Gastrocnemius medialis (tissue), 4 donors: ENCODE measurements around the gene OR51V1. TPM values are rescaled to one million over a fixed set of nuclear protein-coding genes. Genes with fewer than 3 reads are reported as not detected.

Source experiments
- ATAC-seq, 2 donors: fragments of 150-250 bp; one replicate each; pipeline ENCODE4 v1.9.1; 2016
- DNase-seq, 2 donors: peaks; one replicate each; pipeline ENCODE4 v3.0.0-alpha.2; 2019
- H3K27ac ChIP-seq, 4 donors: fragments of 200-600 bp; sonication (generic); 1 replicate in 1 of 4; 2 replicates in 3 of 4; pipeline ENCODE4 v1.5.1; 2016 to 2018; ENCODE audit warnings: mild to moderate bottlenecking in 2 of 4, moderate library complexity in 1 of 4
- H3K27me3 ChIP-seq, 3 donors: fragments of 200-600 bp; sonication (generic) in 2 of 3; 1 replicate in 1 of 3; 2 replicates in 2 of 3; pipeline versions ENCODE4 v1.5.1 to v1.6.0; 2016 to 2019; ENCODE audit warnings: mild to moderate bottlenecking in 1 of 3, moderate library complexity in 1 of 3
- H3K36me3 ChIP-seq, 2 donors: fragments of 200-600 bp; sonication (generic) in 1 of 2; one replicate each; pipeline ENCODE4 v1.5.1; 2017 to 2018
- H3K4me1 ChIP-seq, 2 donors: fragments of 200-600 bp; sonication (generic) in 1 of 2; one replicate each; pipeline ENCODE4 v1.5.1; 2016 to 2017; ENCODE audit warnings: mild to moderate bottlenecking in 2 of 2
- H3K4me3 ChIP-seq, 4 donors: fragments of 200-600 bp; sonication (generic) in 3 of 4; 1 replicate in 1 of 4; 2 replicates in 3 of 4; pipeline ENCODE4 v1.5.1; 2016 to 2019; ENCODE audit warnings: mild to moderate bottlenecking in 2 of 4
- H3K9me3 ChIP-seq, 3 donors: fragments of 200-600 bp; sonication (generic) in 2 of 3; 1 replicate in 1 of 3; 2 replicates in 2 of 3; pipeline ENCODE4 v1.5.1; 2016 to 2019
- POLR2A ChIP-seq, 2 donors: fragments of 450-650 bp; IDR thresholded peaks; one replicate each; pipeline ENCODE4 v1.6.1; 2017; ENCODE audit warnings: antibody characterized with exemption in 2 of 2, mild to moderate bottlenecking in 2 of 2, moderate library complexity in 2 of 2
- in situ Hi-C, 4 donors: fragments of 200-750 bp; cut with MboI; loops; one replicate each; pipeline versions ENCODE4 v1.15.0 to v1.8.0; 2017; ENCODE audit warnings: low sequenced_read_pairs in 4 of 4
- intact Hi-C: fragments of 100-400 bp; cut with DNase I; formaldehyde crosslinking; loops from one replicate; pipeline ENCODE4 v1.15.1; 2023; ENCODE audit warnings: low total_unique reads
- total RNA-seq, 4 donors: library from RNA; depleted of rRNA; stranded (reverse); fragments of >200 nt; gene quantifications; one replicate each; pipeline versions ENCODE4 v1.1.0 to v1.2.3, GENCODE V29; 2016
- TF ChIP-seq, protein P1 (sequence below), 5 experiments: fragments of 450-650 bp in 3 of 5; fragments of 200-600 bp in 2 of 5; sonication (generic) in 2 of 5; IDR thresholded peaks in 4 of 5; conservative IDR thresholded peaks in 1 of 5; 1 replicate in 4 of 5; 2 replicates in 1 of 5; pipeline ENCODE4 v1.5.1; 2016 to 2019; ENCODE audit warnings: antibody characterized with exemption in 5 of 5, mild to moderate bottlenecking in 3 of 5, moderate library complexity in 3 of 5

OR51V1 gene
- total RNA-seq, 4 donors from 2014 or later: not detected

DNA sequence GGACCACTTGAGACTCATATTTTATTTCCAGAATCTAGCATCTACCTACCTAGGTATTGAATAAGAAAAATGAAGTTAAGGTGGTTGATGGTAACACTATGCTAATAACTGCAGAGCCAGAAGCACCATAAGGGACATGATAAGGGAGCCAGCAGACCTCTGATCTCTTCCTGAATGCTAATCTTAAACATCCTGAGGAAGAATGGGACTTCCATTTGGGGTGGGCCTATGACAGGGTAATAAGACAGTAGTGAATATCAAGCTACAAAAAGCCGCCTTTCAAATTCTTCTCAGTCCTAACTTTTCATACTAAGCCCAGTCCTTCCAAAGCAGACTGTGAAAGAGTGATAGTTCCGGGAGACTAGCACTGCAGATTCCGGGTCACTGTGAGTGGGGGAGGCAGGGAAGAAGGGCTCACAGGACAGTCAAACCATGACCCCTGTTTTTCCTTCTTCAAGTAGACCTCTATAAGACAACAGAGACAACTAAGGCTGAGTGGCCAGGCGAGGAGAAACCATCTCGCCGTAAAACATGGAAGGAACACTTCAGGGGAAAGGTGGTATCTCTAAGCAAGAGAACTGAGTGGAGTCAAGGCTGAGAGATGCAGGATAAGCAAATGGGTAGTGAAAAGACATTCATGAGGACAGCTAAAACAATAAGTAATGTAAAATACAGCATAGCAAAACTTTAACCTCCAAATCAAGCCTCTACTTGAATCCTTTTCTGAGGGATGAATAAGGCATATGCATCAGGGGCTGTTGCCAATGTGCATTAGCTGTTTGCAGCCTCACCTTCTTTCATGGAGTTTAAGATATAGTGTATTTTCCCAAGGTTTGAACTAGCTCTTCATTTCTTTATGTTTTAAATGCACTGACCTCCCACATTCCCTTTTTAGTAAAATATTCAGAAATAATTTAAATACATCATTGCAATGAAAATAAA is 24.3 kb upstream of the OR51V1 start:
- Histone ChIP-seq H3K27me3 (no peaks in the 10 kb centered on the region), H3K36me3 (no peaks in the 10 kb centered on the region), H3K4me1 (no peaks in the 10 kb centered on the region), H3K4me3 (no peak overlapping the region), H3K27ac (no peak overlapping the region), H3K9me3 (no peaks in the 10 kb centered on the region)
- in situ Hi-C loops (no loop called here), intact Hi-C loops (no loop called here)
- no peak for ATAC-seq
- DNase-seq: no peak
- no peak for TF ChIP-seq POLR2A (IDR thresholded peaks at IDR 0.05)
- TF ChIP-seq, protein P1, sequence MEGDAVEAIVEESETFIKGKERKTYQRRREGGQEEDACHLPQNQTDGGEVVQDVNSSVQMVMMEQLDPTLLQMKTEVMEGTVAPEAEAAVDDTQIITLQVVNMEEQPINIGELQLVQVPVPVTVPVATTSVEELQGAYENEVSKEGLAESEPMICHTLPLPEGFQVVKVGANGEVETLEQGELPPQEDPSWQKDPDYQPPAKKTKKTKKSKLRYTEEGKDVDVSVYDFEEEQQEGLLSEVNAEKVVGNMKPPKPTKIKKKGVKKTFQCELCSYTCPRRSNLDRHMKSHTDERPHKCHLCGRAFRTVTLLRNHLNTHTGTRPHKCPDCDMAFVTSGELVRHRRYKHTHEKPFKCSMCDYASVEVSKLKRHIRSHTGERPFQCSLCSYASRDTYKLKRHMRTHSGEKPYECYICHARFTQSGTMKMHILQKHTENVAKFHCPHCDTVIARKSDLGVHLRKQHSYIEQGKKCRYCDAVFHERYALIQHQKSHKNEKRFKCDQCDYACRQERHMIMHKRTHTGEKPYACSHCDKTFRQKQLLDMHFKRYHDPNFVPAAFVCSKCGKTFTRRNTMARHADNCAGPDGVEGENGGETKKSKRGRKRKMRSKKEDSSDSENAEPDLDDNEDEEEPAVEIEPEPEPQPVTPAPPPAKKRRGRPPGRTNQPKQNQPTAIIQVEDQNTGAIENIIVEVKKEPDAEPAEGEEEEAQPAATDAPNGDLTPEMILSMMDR (IDR thresholded peaks at IDR 0.05 in 4 of 5, conservative IDR thresholded peaks at IDR 0.05 in 1 of 5): no peak

DNA sequence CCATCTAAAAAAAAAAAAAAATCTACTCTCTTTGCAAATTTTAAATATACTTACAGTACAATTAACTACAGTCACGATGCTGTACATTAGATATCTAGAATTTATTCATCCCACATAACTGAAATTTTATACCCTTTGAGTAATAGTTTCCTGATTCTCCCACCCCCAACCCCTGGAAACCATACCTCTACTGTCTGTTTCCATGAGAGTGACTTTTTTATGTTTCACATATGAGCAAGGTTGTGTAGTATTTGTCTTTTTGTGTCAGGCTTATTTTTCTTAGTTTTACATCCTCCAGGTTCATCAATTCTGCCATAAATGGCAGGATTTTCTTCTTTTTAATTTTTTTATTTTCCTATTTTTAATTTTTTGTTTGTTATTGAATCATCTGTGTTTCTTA is 23.2 kb upstream of the OR51V1 start:
- H3K4me1 ChIP-seq: no peaks in the 10 kb centered on the region
- no peak for DNase-seq
- no peaks in the 10 kb centered on the region for H3K9me3 ChIP-seq
- no peaks in the 10 kb centered on the region for H3K36me3 ChIP-seq
- intact Hi-C loops: no loop called here
- no peak overlapping the region for H3K27ac ChIP-seq
- no peak for TF ChIP-seq POLR2A (IDR thresholded peaks at IDR 0.05)
- TF ChIP-seq, protein P1 (IDR thresholded peaks at IDR 0.05 in 4 of 5, conservative IDR thresholded peaks at IDR 0.05 in 1 of 5): no peak
- in situ Hi-C loops: no loop called here
- ATAC-seq: no peak
- no peaks in the 10 kb centered on the region for H3K27me3 ChIP-seq
- H3K4me3 ChIP-seq: no peak overlapping the region

DNA sequence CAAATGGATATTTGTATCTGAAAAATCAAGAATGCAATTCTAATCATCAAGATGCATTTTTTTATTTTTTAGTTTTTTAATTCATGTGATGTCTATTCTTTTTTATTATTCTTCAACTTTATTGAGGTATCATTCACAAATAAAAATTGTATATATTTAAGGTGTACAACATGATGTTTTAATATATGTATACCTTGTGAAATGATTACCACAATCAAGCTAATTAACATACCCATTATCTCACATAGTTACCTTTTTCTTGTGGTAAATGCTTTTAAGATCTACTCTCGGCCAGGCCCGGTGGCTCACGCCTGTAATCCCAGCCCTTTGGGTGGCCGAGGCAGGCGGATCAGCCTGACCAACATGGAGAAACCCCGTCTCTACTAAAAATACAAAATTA is 22.7 kb upstream of the OR51V1 start:
- Histone ChIP-seq H3K27me3 (no peaks in the 10 kb centered on the region), H3K4me1 (no peaks in the 10 kb centered on the region), H3K36me3 (no peaks in the 10 kb centered on the region), H3K9me3 (no peaks in the 10 kb centered on the region), H3K27ac (no peak overlapping the region), H3K4me3 (no peak overlapping the region)
- DNase-seq: no peak
- TF ChIP-seq, protein P1 (IDR thresholded peaks at IDR 0.05 in 4 of 5, conservative IDR thresholded peaks at IDR 0.05 in 1 of 5): no peak
- TF ChIP-seq POLR2A (IDR thresholded peaks at IDR 0.05): no peak
- in situ Hi-C loops (no loop called here), intact Hi-C loops (no loop called here)
- ATAC-seq: no peak

DNA sequence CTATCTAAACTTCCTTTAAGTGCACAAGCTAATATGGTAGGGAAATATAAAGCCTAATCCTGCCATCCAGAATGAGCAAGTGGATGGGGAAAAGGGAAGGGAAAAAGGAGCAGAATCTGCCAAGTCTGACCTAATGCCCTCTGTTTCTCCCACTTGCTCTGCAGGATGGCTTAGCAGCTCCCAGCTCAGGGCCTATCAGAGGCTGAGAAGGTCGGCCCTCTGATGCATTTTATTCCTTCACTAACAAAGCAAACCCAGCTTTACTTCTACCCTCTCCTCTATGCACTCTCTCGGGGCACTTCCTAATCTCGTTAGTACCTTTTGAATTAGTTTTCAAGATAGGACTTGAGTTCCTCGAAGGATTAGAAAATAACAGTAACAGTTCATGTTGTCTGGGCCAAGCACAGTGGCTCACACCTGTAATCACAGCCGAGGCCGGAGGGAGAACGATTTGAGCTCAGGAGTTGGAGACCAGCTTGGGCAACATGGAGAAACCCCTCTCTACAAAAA is 9.9 kb upstream of the OR51V1 start:
- no peaks in the 10 kb centered on the region for H3K36me3 ChIP-seq
- no peaks in the 10 kb centered on the region for H3K9me3 ChIP-seq
- no peak for DNase-seq
- no peak for ATAC-seq
- H3K4me1 ChIP-seq: no peaks in the 10 kb centered on the region
- intact Hi-C loops: no loop called here
- TF ChIP-seq, protein P1 (IDR thresholded peaks at IDR 0.05 in 4 of 5, conservative IDR thresholded peaks at IDR 0.05 in 1 of 5): no peak
- TF ChIP-seq POLR2A (IDR thresholded peaks at IDR 0.05): no peak
- no peaks in the 10 kb centered on the region for H3K27me3 ChIP-seq
- no peak overlapping the region for H3K27ac ChIP-seq
- in situ Hi-C loops: no loop called here
- H3K4me3 ChIP-seq: no peak overlapping the region
